Left renal pelvis (tissue), 4 donors: ENCODE measurements around the gene FHOD3. TPM values are rescaled to one million over a fixed set of nuclear protein-coding genes. Genes with fewer than 3 reads are reported as not detected.

Experiments
- DNase-seq, 4 donors: peaks; one replicate each; pipeline ENCODE4 v3.0.0-alpha.2; 2013; ENCODE audit warnings: low read depth in 4 of 4, low spot score in 3 of 4
- polyA plus RNA-seq, 4 donors: library from polyadenylated mRNA; unstranded; fragments of 120-200 nt; gene quantifications; one replicate each; pipeline ENCODE4 v1.2.1, GENCODE V29; 2013; ENCODE audit not compliant: insufficient read length in 4 of 4

The FHOD3 gene
- polyA plus RNA-seq, 4 donors, result 4.3 to 40.3 (median 38.9) TPM

DNA sequence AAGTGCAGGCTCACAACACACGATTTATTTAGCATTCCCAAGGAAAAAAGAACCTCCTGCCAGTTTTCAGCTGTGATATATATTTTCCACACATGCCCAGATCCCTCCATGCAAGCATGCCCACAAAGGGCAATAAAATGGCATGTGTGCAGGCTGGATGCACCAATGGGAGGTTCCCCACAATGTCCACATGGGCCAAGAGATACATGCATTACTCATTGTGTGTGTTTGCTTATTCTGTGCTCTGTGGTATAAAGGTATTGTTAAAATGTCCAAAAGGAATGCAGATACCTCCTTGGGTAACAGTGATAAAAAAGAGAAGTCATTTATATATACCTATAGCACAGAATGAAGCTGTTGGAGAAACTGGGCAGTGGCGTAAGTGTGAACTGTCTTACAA, 207.4 kb downstream of the FHOD3 start:
- DNase-seq, result no peak

DNA sequence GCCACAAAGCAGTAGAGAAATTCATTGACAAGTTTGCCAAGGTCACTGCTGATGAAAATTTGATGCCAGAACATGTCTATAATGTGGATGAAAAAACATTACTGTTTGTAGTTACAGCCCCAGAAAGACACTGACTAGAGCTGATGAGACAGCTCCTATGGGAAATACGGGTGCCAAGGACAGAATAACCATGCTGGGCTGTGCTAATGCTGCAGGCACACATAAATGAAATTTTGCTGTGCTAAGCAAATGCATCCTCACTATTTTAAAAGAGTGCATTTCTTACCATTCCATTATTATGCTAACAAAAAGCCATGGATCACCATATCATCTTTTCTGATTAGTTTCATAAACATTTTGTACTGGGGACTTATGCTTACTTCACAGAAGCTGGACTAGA, 208.2 kb downstream of the FHOD3 start:
- DNase-seq, result no peak

DNA sequence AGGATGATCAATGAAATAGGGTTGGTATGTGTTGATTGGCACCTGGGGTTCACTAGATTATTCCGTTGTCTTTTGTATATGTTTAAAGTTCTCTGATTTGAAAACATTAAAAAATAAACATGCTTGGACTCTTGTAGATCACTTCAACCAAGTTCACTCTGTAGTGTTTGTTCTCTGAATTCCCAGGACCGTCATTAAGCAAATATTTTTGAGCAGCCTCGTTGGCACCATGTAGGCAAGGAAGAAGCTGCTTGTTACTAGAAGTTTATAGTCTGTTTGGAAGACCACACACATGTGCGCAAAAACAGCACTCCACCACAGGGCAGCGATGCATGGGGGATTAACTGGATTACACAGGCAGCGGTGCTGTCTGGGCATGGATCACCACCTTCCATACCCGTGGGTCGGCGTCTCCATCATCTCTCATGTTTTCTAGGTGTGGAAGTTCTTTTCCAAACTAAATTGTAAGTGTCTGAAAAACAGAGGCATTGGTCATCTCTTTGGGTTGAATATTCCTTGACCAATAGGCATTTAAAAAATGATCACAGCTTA, 212.2 kb downstream of the FHOD3 start:
- no peak for DNase-seq

DNA sequence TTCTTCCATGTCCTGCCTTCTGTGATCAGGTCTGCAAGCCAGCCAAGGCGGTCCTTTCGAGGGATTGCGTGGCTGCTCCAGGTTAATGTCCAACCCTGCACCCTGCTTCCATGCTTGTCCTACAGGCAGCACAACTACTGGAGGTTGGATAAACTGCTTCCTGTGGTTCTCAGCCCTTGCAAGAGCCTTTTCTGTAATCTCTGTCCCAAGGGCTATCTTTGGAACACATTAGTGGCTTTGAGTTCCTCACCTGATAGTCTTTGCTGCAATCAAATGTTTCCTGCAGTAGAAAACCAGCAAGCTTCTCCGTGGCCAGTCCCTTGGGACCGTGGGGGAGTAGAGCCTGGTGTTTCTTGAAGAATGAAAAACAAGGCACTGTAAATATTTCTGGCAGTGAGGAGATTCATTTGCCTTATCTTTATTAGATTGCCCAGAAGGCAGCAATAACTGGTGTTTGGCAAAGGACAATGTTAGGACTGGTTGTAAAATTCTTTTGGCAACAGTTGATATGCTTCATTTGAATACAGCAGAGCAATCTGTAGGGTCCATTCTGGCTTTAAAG, 214.4 kb downstream of the FHOD3 start:
- no peak for DNase-seq

DNA sequence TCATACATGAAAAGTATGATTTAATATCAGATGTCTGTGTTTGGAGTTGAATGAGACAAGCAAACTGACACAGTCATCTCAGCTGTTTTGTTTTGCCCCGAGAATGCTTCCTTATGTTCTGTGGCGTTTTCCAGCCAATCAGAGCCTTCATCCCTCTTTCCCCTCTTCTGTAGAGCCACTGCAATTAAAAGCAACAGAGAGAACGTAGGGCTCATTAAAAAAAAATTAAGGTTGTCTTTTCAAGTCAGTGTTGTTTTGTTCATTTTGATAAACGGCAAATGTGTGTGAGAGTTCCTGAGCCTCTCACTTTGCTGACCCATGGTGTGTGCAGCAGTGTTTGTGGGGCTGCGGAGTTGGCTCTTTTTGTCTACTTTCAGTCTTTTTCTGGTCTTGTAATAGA, 216.0 kb downstream of the FHOD3 start:
- no peak for DNase-seq

DNA sequence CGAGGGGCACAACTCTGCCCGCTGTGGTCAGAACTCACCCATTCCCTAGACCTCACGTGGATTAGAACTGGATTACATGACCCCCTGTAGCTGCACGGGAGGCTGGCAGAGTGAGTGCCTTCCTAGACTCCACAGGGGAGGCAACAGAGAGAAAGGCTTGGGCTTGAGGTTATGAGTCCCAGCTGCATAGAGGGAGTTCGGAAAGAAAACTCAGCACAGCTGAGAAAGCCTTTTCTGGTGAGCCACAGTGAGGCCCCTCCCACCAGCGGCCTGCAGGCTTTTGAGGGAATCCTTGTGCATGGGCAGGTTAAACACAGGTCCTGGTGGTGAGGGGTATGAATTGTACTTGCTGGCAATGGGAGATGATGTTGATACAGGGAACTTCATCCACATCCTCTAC, 217.3 kb downstream of the FHOD3 start:
- DNase-seq, result no peak

DNA sequence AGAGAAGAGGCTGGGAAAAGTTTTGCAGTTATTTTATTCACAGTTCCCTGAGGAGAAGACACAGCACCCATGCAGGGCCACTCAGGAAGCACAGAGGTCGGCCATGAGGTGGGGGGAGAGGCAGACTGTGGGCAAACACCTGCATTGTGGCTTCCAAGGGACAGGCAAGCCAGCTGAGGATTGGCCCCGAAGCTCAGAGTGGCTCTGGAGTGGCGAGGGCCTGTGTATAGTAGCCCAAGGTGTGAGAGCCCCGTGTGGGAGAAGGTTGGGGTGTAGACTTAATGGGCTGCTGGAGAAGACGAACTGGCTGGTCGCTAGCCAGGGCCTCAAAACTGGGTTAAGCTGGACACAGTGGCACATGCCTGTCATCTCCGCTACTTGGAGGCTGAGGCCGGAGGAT, 218.7 kb downstream of the FHOD3 start:
- no peak for DNase-seq

DNA sequence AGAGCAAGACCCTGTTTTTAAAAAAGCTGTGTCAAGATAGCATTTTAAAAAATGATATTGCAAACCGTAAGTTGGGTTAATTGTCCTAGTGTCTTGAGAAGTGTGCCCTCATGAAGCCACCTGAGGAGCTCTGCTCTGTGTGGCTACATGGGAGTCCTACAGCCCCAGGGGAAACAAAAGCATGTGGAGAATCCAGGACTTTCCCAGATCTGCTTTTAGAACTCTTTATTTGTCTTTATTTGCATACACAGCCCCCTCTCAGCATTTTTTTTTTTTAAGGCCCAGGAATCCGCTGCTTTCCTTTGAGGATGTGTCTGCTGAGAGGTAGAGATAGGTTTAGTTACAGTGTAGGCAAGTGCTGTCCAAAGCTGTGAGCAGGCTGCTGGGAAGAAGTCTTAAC, 219.2 kb downstream of the FHOD3 start:
- no peak for DNase-seq

DNA sequence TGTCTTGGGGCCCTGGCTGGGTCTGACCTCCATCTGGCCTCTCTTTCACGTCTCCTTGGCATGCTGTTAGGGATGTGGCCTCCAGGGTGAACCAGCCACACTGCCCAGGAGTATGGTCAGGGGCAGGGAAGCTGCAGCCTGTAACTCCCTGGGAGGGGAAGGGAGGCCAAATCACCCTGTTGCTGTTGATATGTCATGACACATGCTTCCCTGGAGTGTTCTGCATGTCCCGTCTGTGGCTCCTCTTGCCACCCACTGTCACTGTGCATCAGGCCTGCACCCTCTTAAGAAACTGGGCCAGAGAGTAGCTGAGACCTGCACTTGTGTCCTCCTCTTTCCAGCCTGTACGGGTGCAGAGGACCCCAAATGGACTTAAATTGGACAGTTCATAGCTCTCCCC, 221.3 kb downstream of the FHOD3 start:
- DNase-seq, result no peak

DNA sequence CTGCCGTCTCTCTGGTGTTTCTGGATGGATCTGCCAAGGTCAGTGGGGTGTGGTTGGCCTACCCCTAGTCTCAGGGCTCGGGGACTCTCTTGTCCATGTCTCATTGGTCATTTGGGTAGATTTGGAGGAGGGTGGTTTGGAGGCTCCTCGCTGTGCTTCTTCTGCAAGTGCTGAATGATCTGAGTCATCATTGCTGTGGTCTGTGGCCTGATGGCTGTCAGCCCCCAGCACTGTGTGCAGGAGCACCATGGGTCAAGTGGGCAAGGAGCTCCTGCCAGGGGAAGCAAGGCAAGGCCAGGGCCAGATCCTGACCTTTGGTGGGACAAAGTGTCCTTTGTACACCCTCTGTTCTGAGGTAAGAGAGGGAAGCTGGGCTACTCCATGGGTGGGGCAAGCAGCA, 221.8 kb downstream of the FHOD3 start:
- no peak for DNase-seq

DNA sequence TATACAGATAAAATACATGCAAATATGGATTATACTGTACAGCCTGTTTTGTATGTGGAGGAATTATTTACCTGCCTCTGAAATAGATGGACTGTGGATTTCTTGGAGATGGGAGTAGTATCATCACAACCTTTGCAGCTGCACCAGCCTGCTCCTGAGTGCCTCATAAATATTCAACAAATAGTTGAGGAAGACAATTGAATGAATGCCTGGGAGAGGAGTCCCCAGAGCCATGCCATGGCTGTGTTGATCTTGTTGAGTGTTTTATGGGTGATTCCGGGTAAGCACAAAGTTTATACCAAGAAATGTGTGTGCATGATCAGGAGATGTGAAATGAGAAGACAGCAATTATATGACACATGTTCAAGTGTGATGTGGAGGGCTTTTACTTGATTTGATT, 225.0 kb downstream of the FHOD3 start:
- DNase-seq, result no peak

DNA sequence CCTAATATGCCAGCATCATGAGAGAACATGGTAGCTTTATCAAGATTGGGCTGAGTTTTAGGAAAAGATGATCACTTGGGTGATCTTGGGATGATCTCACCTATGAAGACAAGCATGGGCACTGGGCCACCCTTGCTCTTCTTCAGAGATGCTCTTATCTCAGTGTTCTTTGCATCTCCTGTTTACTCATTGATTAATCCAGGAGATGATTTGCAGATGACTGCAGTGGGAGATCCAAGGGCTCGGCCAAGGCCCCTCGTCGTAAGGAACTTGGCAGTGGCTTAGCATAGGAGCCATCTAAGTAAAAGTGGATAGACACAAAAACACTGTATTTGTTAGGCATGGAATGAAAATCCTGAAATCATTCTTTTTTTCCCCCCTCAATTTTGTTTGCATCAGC, 228.4 kb downstream of the FHOD3 start:
- DNase-seq, result no peak

DNA sequence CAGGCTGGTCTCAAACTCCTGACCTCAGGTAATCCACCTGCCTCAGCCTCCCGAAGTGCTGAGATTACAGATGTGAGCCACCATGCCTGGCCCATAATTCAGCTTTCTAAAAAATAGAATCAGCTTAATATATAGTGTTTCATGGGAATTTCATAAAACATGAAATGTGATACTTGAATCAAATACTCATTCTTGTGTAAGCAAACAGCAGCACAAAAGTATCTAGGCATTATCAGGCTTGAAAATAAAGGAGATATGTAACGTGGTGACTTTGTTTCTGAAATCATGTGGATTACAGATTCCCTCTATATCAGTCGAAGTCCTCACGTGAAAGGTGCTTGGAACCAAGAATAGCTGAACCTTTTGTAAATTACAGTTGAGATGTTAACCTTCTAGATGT, 229.1 kb downstream of the FHOD3 start:
- DNase-seq, result no peak

DNA sequence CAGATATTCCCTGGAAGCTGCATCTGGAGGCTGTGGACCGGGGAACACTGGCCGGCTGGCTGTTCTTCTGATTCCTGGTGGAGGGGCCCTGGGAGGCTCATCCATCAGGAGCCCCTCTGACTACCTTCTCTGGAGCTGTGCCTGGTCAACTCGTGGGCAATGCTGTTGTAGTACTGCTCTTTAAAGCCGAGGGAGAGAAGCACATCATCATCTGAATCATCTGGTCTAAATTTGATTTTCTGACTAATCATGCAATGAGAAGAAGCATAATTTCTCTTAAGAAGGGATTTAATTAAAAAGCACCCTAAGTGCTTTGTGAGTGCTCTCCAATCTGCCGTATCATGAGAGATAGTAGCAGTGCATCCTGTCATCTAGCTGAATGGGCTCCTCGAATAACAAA, 229.5 kb downstream of the FHOD3 start:
- no peak for DNase-seq

DNA sequence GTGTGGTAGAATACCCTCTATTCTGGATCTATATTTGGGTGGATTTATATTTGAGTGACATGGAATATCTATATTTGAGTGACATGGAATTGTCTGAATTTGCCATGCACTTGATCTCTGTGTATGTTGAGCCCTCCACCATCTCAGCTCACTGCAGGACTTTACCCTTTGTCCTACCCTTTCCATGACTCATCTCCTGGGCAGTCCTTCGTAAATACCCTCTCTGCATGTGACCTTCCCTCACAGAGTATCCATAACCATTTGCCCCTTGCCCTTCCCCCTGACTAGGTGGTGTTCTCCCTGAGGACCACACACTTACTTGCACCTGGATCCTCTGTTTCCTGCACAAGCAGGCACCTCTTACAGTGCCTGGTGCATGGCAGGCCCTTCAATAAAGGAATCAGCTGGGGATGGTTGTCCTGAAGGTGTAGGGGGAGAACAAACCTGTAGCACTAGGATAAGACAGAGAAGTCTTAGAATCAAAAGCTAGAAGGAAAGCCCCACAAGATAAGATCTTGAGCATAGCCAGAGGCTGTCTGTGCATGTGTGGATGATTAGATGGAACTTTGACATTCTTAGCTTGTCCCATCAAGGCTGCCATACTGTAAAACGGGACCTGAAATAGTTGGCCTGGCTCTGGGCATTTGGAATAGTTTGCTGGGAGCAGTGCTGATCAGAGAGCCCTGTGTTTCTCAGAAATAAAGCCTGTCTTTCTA, 230.4 kb downstream of the FHOD3 start:
- no peak for DNase-seq

DNA sequence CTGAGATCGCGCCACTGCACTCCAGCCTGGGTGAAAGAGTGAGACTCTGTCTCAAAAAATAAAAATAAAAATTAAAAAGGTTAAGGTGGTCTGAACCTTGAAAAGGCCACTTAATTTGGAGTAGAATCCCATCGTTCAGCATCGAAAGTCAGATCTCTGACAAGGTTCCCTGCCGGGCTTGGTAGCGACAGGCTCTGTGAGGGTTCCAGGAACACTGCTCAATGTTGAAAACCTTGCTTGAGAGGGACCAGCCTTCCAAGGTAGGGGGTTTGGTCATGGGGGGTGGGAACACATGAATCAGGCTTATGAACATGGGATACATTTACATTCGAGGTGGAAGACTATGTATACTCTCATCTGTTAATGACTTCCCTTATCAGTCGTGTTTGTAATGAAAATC, 232.2 kb downstream of the FHOD3 start:
- no peak for DNase-seq

DNA sequence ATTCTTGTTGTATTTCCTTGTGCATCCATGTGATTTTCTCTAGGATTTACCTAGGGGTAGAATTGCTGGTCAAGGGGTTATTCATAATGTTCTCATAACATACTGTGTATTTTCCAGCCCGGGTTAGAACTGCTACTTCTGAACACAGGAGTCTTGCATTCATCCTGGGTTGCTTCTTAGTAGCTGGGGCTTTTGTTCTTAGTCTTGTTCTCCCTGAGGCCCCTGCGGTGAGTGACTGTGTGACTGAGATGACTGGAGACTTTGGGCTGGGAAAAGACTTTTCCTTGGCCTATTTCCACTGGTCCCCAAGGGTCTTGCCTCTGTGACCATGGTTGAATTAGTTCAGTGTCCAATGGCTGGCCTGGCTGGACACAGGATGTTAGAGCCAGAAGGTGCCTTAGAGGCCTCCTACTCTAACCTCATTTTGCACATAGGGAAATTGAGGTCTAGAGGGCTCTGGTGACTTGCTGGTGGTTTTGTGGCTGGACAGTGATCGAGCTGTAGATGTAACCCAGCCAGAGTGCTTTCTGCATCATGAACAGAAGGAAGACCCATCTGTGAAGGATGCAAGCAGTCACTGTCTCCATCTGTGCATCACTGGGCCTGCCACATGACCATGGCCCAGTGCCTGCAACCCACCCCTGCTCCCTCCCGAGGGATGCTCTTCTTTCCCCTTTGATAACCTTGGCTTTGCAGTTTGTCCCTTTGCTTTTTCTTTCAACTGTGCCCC, 233.3 kb downstream of the FHOD3 start:
- DNase-seq, result no peak

DNA sequence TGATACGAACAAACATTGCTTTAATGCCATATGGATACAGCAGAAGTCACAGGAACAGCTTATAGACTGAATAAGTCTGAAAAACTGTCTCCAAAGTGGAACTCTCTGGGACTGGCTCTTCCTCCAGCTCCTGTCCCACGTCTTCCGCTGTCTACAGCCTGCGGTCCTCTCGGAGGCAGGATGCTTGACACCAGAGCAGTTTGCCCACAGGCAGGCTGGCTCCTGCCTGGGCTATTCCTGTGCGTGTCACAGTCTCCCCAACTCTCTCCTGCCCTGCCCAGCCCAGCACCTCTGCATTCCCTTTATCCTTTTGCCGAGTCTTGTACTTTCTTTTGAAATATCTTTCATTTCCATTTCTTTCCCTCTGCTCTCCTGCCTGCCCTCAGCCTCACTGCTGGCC, 234.1 kb downstream of the FHOD3 start:
- DNase-seq, result no peak

DNA sequence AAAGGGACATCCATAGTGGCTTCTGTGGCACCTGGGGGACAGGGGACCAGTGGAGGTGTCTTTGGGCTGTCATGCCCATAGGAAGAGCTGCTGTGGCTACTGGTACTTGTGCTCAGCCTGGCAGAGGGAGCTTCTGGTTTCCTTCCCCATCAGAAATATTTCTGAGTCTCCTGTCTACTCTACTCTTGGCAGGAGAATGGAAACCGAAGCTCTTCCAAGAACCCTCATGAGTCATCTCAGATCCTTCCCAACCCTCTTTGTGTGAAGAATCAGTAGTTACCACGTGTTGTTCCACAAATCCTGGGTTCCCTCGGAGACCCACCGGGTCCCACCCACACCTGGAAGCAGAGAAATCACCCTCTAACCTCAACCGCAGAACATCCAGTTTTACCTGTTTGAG, 234.9 kb downstream of the FHOD3 start:
- no peak for DNase-seq

DNA sequence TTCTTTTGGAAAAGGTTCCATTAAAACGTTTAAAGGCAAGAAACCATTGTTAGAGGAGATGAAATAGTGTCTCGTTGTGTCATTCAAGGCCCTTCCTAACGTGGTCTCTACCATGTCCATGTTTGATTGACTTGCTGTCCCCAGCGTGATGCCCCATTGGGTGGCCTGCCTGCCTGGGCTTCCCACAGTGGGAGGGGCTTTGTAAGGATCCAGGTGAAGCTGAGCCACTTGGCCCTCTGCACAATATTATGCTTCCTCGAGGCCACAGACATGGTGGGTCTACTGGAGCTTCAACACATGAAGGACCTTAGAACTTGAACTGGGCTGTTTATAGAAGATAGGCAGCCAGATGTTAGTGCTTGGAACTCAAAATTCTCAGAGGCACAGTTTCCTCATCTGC, 235.3 kb downstream of the FHOD3 start:
- no peak for DNase-seq

DNA sequence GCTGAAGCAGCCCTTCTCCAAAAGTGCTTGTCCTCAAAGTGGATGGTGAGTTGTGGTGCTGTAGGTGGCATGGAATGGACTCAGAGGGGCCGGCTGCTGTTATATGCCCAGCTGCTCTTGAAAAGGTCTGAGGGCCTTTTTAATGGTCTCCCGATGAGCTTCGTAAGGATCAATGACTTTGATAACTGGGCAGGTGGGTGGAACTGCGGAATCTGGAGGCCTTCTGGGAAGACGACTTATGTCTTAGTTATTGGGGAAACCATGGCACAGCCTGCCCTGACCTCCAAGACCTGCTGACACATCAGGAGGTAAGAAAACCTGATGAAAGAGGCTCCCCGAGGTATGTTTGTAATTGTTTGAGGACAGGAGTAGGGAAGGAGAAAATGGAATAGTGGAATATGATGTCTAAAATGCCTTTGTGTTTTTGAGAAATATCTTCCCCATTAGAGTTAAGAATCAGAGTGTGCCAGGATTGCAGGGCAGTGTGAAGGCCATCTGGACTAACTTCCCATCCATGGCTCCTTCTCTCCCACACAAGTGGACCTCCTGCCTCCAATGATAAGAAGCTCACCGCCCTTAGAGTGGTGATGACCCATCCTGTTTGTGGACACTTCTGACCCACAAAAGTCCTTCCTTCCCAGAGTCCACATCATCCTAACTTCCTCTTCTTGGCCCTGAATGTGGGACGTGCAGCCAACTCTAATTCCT, 236.1 kb downstream of the FHOD3 start:
- DNase-seq, result no peak
